C4-2B (cell line): ENCODE data around the gene ADGRE1.

Experiments
- ZFX ChIP-seq: fragments of 450-650 bp; IDR thresholded peaks from 2 replicates; pipeline ENCODE4 v1.6.1; 2017
- TF ChIP-seq, protein P1 (sequence below): fragments of 450-650 bp; conservative IDR thresholded peaks from 2 replicates; pipeline ENCODE4 v1.5.1; 2017; ENCODE audit warnings: mild to moderate bottlenecking

DNA sequence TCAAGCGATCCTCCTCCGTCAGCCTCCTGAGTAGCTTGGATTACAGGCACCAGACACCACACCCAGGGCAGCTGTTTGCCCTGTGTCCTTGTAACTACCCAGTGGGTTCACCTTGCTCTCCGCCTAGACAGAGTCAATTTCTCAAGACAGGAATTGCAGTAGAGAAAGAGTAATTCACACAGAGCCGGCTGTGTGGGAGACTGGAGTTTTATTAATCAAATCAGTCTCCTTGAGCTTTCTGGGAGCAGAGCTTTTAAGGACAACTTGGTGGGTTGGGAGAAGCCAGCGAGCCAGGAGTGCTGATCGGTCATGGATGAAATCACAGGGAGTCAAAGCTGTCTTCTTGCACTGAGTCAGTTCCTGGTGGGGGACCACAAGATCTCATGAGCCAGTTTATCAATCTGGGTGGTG is 20.6 kb upstream of the ADGRE1 start:
- TF ChIP-seq, protein P1, sequence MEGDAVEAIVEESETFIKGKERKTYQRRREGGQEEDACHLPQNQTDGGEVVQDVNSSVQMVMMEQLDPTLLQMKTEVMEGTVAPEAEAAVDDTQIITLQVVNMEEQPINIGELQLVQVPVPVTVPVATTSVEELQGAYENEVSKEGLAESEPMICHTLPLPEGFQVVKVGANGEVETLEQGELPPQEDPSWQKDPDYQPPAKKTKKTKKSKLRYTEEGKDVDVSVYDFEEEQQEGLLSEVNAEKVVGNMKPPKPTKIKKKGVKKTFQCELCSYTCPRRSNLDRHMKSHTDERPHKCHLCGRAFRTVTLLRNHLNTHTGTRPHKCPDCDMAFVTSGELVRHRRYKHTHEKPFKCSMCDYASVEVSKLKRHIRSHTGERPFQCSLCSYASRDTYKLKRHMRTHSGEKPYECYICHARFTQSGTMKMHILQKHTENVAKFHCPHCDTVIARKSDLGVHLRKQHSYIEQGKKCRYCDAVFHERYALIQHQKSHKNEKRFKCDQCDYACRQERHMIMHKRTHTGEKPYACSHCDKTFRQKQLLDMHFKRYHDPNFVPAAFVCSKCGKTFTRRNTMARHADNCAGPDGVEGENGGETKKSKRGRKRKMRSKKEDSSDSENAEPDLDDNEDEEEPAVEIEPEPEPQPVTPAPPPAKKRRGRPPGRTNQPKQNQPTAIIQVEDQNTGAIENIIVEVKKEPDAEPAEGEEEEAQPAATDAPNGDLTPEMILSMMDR: no peak
- TF ChIP-seq ZFX: no peak
